Mammary epithelial cell (primary cell): ENCODE results near the gene MORN1.

Experiments used
- CTCF ChIP-seq, 2 donors: IDR thresholded peaks in 1 of 2; conservative IDR thresholded peaks in 1 of 2; 2 replicates each; pipeline ENCODE4 v1.5.1; 2011 to 2012; ENCODE audit warnings: inconsistent platforms in 2 of 2, low read length in 2 of 2, mild to moderate bottlenecking in 2 of 2, control low read depth in 1 of 2, low read depth in 1 of 2; ENCODE audit not compliant: insufficient read depth in 1 of 2; ENCODE audit errors: extremely low read depth in 1 of 2
- EZH2 ChIP-seq: IDR thresholded peaks from 2 replicates; pipeline ENCODE4 v1.6.1; 2012; ENCODE audit warnings: low read length, inconsistent platforms, borderline replicate concordance

GRCh38 chr1:2304282-2304681 lies 87.1 kb downstream of the MORN1 start:
- TF ChIP-seq CTCF (conservative IDR thresholded peaks at IDR 0.05 in 1 of 2, IDR thresholded peaks at IDR 0.05 in 1 of 2; ENCODE audit: extremely low read depth in 1 of 2, insufficient read depth in 1 of 2, low read depth in 1 of 2, low read length in 2 of 2): no peak
- TF ChIP-seq EZH2: no peak
